Hepatocyte (in vitro differentiated cells): ENCODE results near the gene MC3R.

Source experiments
- EZH2 ChIP-seq: fragments of 200-600 bp; sonication (generic); IDR thresholded peaks from 2 replicates; pipeline ENCODE4 v1.6.1; 2016; ENCODE audit warnings: antibody characterized with exemption, mild to moderate bottlenecking, borderline replicate concordance
- EZH2phosphoT487 ChIP-seq: fragments of 200-600 bp; sonication (generic); IDR thresholded peaks from one replicate; pipeline ENCODE4 v1.6.1; 2018; ENCODE audit warnings: antibody characterized with exemption, mild to moderate bottlenecking, low read depth, moderate library complexity; ENCODE audit not compliant: unreplicated experiment, severe bottlenecking
- TF ChIP-seq, protein P1 (sequence below): fragments of 200-600 bp; sonication (generic); IDR thresholded peaks from 2 replicates; pipeline ENCODE4 v1.5.1; 2016; ENCODE audit warnings: antibody characterized with exemption, mild to moderate bottlenecking; ENCODE audit not compliant: poor library complexity

DNA sequence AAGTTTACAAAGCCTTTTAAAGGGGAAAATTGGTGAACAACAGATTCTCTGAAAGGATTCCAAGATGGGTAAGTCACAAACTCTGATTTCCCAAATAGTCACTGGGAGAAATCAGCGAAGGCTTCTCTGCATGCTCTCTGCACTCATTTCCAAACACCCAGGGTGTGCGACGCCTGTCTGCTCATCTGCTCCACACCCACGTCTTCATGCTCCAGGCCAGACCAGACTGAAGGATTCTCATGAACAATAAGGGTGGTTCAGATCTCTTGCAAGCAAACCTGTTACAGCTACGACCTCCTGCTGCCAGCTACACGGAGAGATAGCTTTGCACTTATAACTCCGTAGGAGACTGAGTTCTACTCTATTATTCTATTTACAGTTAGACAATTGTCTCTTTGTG, 1.4 kb downstream of the MC3R start:
- TF ChIP-seq, protein P1, sequence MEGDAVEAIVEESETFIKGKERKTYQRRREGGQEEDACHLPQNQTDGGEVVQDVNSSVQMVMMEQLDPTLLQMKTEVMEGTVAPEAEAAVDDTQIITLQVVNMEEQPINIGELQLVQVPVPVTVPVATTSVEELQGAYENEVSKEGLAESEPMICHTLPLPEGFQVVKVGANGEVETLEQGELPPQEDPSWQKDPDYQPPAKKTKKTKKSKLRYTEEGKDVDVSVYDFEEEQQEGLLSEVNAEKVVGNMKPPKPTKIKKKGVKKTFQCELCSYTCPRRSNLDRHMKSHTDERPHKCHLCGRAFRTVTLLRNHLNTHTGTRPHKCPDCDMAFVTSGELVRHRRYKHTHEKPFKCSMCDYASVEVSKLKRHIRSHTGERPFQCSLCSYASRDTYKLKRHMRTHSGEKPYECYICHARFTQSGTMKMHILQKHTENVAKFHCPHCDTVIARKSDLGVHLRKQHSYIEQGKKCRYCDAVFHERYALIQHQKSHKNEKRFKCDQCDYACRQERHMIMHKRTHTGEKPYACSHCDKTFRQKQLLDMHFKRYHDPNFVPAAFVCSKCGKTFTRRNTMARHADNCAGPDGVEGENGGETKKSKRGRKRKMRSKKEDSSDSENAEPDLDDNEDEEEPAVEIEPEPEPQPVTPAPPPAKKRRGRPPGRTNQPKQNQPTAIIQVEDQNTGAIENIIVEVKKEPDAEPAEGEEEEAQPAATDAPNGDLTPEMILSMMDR = no peak
- TF ChIP-seq EZH2phosphoT487 (no peak), EZH2 (no peak)
